ENCODE data around the gene MEIOC.
A peak's percentile ranks its signal among the peaks of the same experiment; 100 is the strongest.
"Not testable (repeated sequence)": the region's sequence is repeated elsewhere in the genome, so short reads cannot be mapped to it uniquely, and the experiment has no call there.

The MEIOC gene

GRCh38 chr17:44655983-44656710, at the start of gene MEIOC:
Gene MEIOC, plus strand, starts transcription at chr17:44656468. Its CDS starts 146 bp downstream, at chr17:44656614.
- no peak for DNase-seq (ENCODE audit: low read depth)

- no peak for DNase-seq (ENCODE audit: low read depth)
Measured at GRCh38 chr17:44606658-44607057, 49.6 kb upstream of the MEIOC start.

- DNase-seq (ENCODE audit: low read depth) = peak; percentile 54
Measured at GRCh38 chr17:44607836-44608690, 48.2 kb upstream of the MEIOC start.

- DNase-seq (ENCODE audit: low read depth) = no peak
Measured at GRCh38 chr17:44608727-44609435, 47.4 kb upstream of the MEIOC start.

- DNase-seq (ENCODE audit: low read depth) = no peak
Measured at GRCh38 chr17:44610331-44610730, 45.9 kb upstream of the MEIOC start.

GRCh38 chr17:44610871-44611270, 45.4 kb upstream of the MEIOC start:
- no peak for DNase-seq (ENCODE audit: low read depth)

GRCh38 chr17:44614862-44615261, 41.4 kb upstream of the MEIOC start:
- no peak for DNase-seq (ENCODE audit: low read depth)

- DNase-seq (ENCODE audit: low read depth) = not testable (repeated sequence)
Measured at GRCh38 chr17:44618652-44619051, 37.6 kb upstream of the MEIOC start.

GRCh38 chr17:44623070-44623725, 33.1 kb upstream of the MEIOC start:
- no peak for DNase-seq (ENCODE audit: low read depth)

- DNase-seq (ENCODE audit: low read depth) = no peak
Measured at GRCh38 chr17:44627513-44628242, 28.6 kb upstream of the MEIOC start.

GRCh38 chr17:44628243-44629188, 27.8 kb upstream of the MEIOC start:
- DNase-seq (ENCODE audit: low read depth) = no peak

GRCh38 chr17:44629314-44629713, 27.0 kb upstream of the MEIOC start:
- DNase-seq (ENCODE audit: low read depth) = no peak

GRCh38 chr17:44630703-44631102, 25.6 kb upstream of the MEIOC start:
- no peak for DNase-seq (ENCODE audit: low read depth)

- no peak for DNase-seq (ENCODE audit: low read depth)
Measured at GRCh38 chr17:44633998-44634397, 22.3 kb upstream of the MEIOC start.

GRCh38 chr17:44634401-44634800, 21.9 kb upstream of the MEIOC start:
- DNase-seq (ENCODE audit: low read depth) = not testable (repeated sequence)

- peak; percentile 52 for DNase-seq (ENCODE audit: low read depth)
Measured at GRCh38 chr17:44636562-44636961, 19.7 kb upstream of the MEIOC start.

- no peak for DNase-seq (ENCODE audit: low read depth)
Measured at GRCh38 chr17:44637066-44637465, 19.2 kb upstream of the MEIOC start.

- DNase-seq (ENCODE audit: low read depth) = no peak
Measured at GRCh38 chr17:44642834-44643233, 13.4 kb upstream of the MEIOC start.

GRCh38 chr17:44645341-44645740, 10.9 kb upstream of the MEIOC start:
- DNase-seq (ENCODE audit: low read depth) = no peak

- DNase-seq (ENCODE audit: low read depth) = no peak
Measured at GRCh38 chr17:44646280-44646679, 10.0 kb upstream of the MEIOC start.
